Kidney (tissue), 14 donors: ENCODE measurements around the gene MRPL32. TPM values are rescaled to one million over a fixed set of nuclear protein-coding genes. Genes with fewer than 3 reads are reported as not detected.
A peak's percentile ranks its signal among the peaks of the same experiment; 100 is the strongest.

ENCODE experiments used
- DNase-seq, 5 donors: peaks; one replicate each; pipeline ENCODE4 v3.0.0-alpha.2; 2013 to 2020
- FAIRE-seq: peaks from 2 replicates; lab custom pipeline; 2012; peaks lifted over from hg19 to GRCh38; lab: Jason Lieb, UNC
- H3K27ac ChIP-seq, 2 donors: one replicate each; pipeline ENCODE4 v1.7.0; 2013; ENCODE audit warnings: low read depth in 2 of 2, low read length in 2 of 2, inconsistent platforms in 1 of 2
- H3K27me3 ChIP-seq: one replicate; pipeline ENCODE4 v1.7.1; 2013; ENCODE audit warnings: low read length, inconsistent platforms; ENCODE audit not compliant: control insufficient read depth, insufficient read depth
- H3K36me3 ChIP-seq, 3 donors: one replicate each; pipeline versions ENCODE4 v1.7.0 to v1.7.1; 2013; ENCODE audit warnings: low read length in 3 of 3, control low read depth in 1 of 3, inconsistent platforms in 1 of 3; ENCODE audit not compliant: insufficient read depth in 3 of 3, control insufficient read depth in 2 of 3
- H3K4me1 ChIP-seq, 3 donors: one replicate each; pipeline versions ENCODE4 v1.7.0 to v1.7.1; 2013; ENCODE audit warnings: low read length in 3 of 3, inconsistent platforms in 1 of 3, low read depth in 1 of 3; ENCODE audit not compliant: control insufficient read depth in 2 of 3, insufficient read depth in 2 of 3
- H3K4me3 ChIP-seq, 3 donors: one replicate each; pipeline versions ENCODE4 v1.7.0 to v1.8.1; 2013; ENCODE audit warnings: low read length in 3 of 3, control low read depth in 1 of 3, inconsistent platforms in 1 of 3
- H3K9ac ChIP-seq, 3 donors: one replicate each; pipeline versions ENCODE4 v1.7.0 to v1.7.1; 2013; ENCODE audit warnings: low read length in 3 of 3, control low read depth in 1 of 3, inconsistent platforms in 1 of 3
- H3K9me3 ChIP-seq, 3 donors: one replicate each; pipeline versions ENCODE4 v1.7.0 to v1.7.1; 2013; ENCODE audit warnings: low read length in 3 of 3, control low read depth in 1 of 3, inconsistent platforms in 1 of 3; ENCODE audit not compliant: control insufficient read depth in 2 of 3, insufficient read depth in 1 of 3
- CTCF ChIP-seq: IDR thresholded peaks from 3 replicates; pipeline ENCODE4 v1.5.1; 2012; ENCODE audit warnings: mild to moderate bottlenecking, moderate library complexity, borderline replicate concordance; ENCODE audit not compliant: insufficient read depth; ENCODE audit errors: extremely low read depth
- intact Hi-C: fragments of 100-400 bp; cut with DNase I; formaldehyde crosslinking; loops from one replicate; pipeline ENCODE4 v1.11.1; 2022
- polyA plus RNA-seq: library from polyadenylated mRNA; stranded (reverse); fragments of 350-450 nt; fragmentation: Illumina TruSeq; extraction: RNeasy Lipid Tissue Mini Kit (QIAGEN cat#74804); gene quantifications from one replicate; pipeline ENCODE4 v1.2.3, GENCODE V29; 2014; ENCODE audit warnings: low read depth, low replicate concordance; ENCODE audit not compliant: insufficient read depth
- total RNA-seq: library from RNA; stranded (reverse); fragmentation: NEBNext Ultra II Directional; extraction: Animal tissue kit (Norgen Biotek cat#: 25700); gene quantifications from one replicate; pipeline ENCODE4 v1.2.1, GENCODE V29; 2021
- donor health status: control.
- donor health status: control.
- donor health status: control.
- donor health status: control.
- donor health status: control.
- donor health status: DM: yes; HTN: yes; CAD: no.
- donor health status: Normal renal cell carcinoma (clear cell type).

The MRPL32 gene
- total and polyA plus RNA-seq, 2 donors from 2014 or later = 45.8 to 101 TPM

- Histone ChIP-seq H3K4me3 (peak overlapping the region; percentile 87 to 97 (median 96)), H3K9ac (peak overlapping the region; percentile 68 to 95 (median 94)), H3K27me3 (no peaks in the 10 kb centered on the region), H3K9me3 (no peaks in the 10 kb centered on the region), H3K36me3 (peaks cover 5 to 17% (median 10%) of the 10 kb centered on the region in 3 donors), H3K4me1 (peaks cover 3 to 13% (median 5%) of the 10 kb centered on the region in 3 donors), H3K27ac (peak overlapping the region; percentile 29 to 66)
- intact Hi-C loops = no loop called here
- TF ChIP-seq CTCF = no peak
- FAIRE-seq = no peak
- peak in 1 of 5 donors; percentile 30 for DNase-seq
Measured at GRCh38 chr7:42931447-42931833, 736 bp upstream of the MRPL32 start.

GRCh38 chr7:42932811-42933591, 825 bp downstream of the MRPL32 start:
- Histone ChIP-seq H3K9me3 (no peaks in the 10 kb centered on the region), H3K36me3 (peaks cover 14 to 16% (median 14%) of the 10 kb centered on the region in 3 donors), H3K27ac (peak overlapping the region; percentile 61 to 79), H3K27me3 (no peaks in the 10 kb centered on the region), H3K4me3 (peak overlapping the region; percentile 90 to 96 (median 95)), H3K4me1 (peaks cover 3 to 13% (median 5%) of the 10 kb centered on the region in 3 donors), H3K9ac (peak overlapping the region; percentile 52 to 92 (median 84))
- intact Hi-C loops = no loop called here
- no peak for TF ChIP-seq CTCF
- DNase-seq = peak in 4 of 5 donors; percentile 40 to 80 (median 64)
- FAIRE-seq = no peak

GRCh38 chr7:42934291-42934690, 2.1 kb downstream of the MRPL32 start:
- H3K9ac ChIP-seq = no peak overlapping the region
- no peak for FAIRE-seq
- peaks cover 14 to 16% (median 15%) of the 10 kb centered on the region in 3 donors for H3K36me3 ChIP-seq
- H3K27me3 ChIP-seq = no peaks in the 10 kb centered on the region
- TF ChIP-seq CTCF = no peak
- H3K4me1 ChIP-seq = peaks cover 3 to 12% (median 5%) of the 10 kb centered on the region in 3 donors
- intact Hi-C loops = no loop called here
- H3K27ac ChIP-seq = no peak overlapping the region
- no peaks in the 10 kb centered on the region for H3K9me3 ChIP-seq
- no peak overlapping the region for H3K4me3 ChIP-seq
- no peak for DNase-seq
